ENCODE data around the gene ZBTB8OS.

ZBTB8OS gene

GRCh38 chr1:32611859-32612188, 38.5 kb downstream of the ZBTB8OS start:
- DNase-seq (ENCODE audit: low read depth), result no peak

GRCh38 chr1:32609180-32609579, 41.2 kb downstream of the ZBTB8OS start:
- DNase-seq (ENCODE audit: low read depth), result no peak

- DNase-seq (ENCODE audit: low read depth), result no peak
These were observed 43.6 kb downstream of the ZBTB8OS start for GRCh38 chr1:32606565-32607371.

- no peak for DNase-seq (ENCODE audit: low read depth)
These were observed 44.5 kb downstream of the ZBTB8OS start for GRCh38 chr1:32605711-32606424.

GRCh38 chr1:32600034-32600433, 50.3 kb downstream of the ZBTB8OS start:
- no peak for DNase-seq (ENCODE audit: low read depth)

GRCh38 chr1:32592943-32593342, 57.4 kb downstream of the ZBTB8OS start:
- no peak for DNase-seq (ENCODE audit: low read depth)

- DNase-seq (ENCODE audit: low read depth), result no peak
These were observed 69.9 kb downstream of the ZBTB8OS start for GRCh38 chr1:32580348-32581017.

Data from stimulated activated CD8-positive, alpha-beta memory T cell treated with anti-CD3 and anti-CD28 coated beads, Interleukin-15, amount 100 ng/mL, for 1 hour (primary cell).